HG02763 (cell line): Measurements from ENCODE around the gene RAB3GAP1.
"Not testable (repeated sequence)": the region's sequence is repeated elsewhere in the genome, so short reads cannot be mapped to it uniquely, and the experiment has no call there.

Source experiments
- ATAC-seq: cut with Tn5 transposase; IDR thresholded peaks from one replicate; pipeline ENCODE4 v1.9.1; 2021; ENCODE audit warnings: mild to moderate bottlenecking, moderate library complexity; ENCODE audit not compliant: unreplicated experiment

Gene RAB3GAP1

GRCh38 chr2:135099802-135100483 lies 47.9 kb downstream of the RAB3GAP1 start:
- ATAC-seq, result no peak

GRCh38 chr2:135103843-135104242 lies 51.8 kb downstream of the RAB3GAP1 start:
- ATAC-seq, result no peak

GRCh38 chr2:135105513-135106316 lies 53.6 kb downstream of the RAB3GAP1 start:
- ATAC-seq, result not testable (repeated sequence)

- no peak for ATAC-seq
Observed at GRCh38 chr2:135113322-135113721, 61.2 kb downstream of the RAB3GAP1 start.

GRCh38 chr2:135119582-135119981 lies 67.5 kb downstream of the RAB3GAP1 start:
- ATAC-seq, result no peak

GRCh38 chr2:135121016-135121657 lies 69.0 kb downstream of the RAB3GAP1 start:
- no peak for ATAC-seq

GRCh38 chr2:135121658-135122039 lies 69.6 kb downstream of the RAB3GAP1 start:
- ATAC-seq, result not testable (repeated sequence)

GRCh38 chr2:135124924-135125886 lies 73.1 kb downstream of the RAB3GAP1 start:
- no peak for ATAC-seq

GRCh38 chr2:135125940-135126339 lies 73.8 kb downstream of the RAB3GAP1 start:
- no peak for ATAC-seq

GRCh38 chr2:135130751-135131150 lies 78.7 kb downstream of the RAB3GAP1 start:
- no peak for ATAC-seq

GRCh38 chr2:135132314-135132713 lies 80.2 kb downstream of the RAB3GAP1 start:
- no peak for ATAC-seq

- ATAC-seq, result no peak
Observed at GRCh38 chr2:135140606-135141005, 88.5 kb downstream of the RAB3GAP1 start.

GRCh38 chr2:135142323-135142722 lies 90.2 kb downstream of the RAB3GAP1 start:
- no peak for ATAC-seq

GRCh38 chr2:135144343-135144742 lies 92.3 kb downstream of the RAB3GAP1 start:
- ATAC-seq, result no peak

- no peak for ATAC-seq
Observed at GRCh38 chr2:135149251-135149650, 97.2 kb downstream of the RAB3GAP1 start.

GRCh38 chr2:135150725-135151124 lies 98.6 kb downstream of the RAB3GAP1 start:
- no peak for ATAC-seq

- ATAC-seq, result no peak
Observed at GRCh38 chr2:135151615-135152014, 99.5 kb downstream of the RAB3GAP1 start.

- no peak for ATAC-seq
Observed at GRCh38 chr2:135152361-135152760, 100.3 kb downstream of the RAB3GAP1 start.

GRCh38 chr2:135154962-135155361 lies 102.9 kb downstream of the RAB3GAP1 start:
- ATAC-seq, result no peak

GRCh38 chr2:135157856-135158255 lies 105.8 kb downstream of the RAB3GAP1 start:
- ATAC-seq, result no peak

- no peak for ATAC-seq
Observed at GRCh38 chr2:135159191-135159590, 107.1 kb downstream of the RAB3GAP1 start.
